Activated CD8-positive, alpha-beta T cell treated with anti-CD3 and anti-CD28 coated beads, Interleukin-2, amount 10 ng/mL, durations not matched to agents 7 days and 5 days (primary cell): ENCODE measurements around the gene SALL3. TPM values are rescaled to one million over a fixed set of nuclear protein-coding genes. Genes with fewer than 3 reads are reported as not detected.

ENCODE experiments used
- ATAC-seq: fragments of 150-1000 bp; cut with Tn5 transposase; one replicate; pipeline ENCODE4 v1.10.0; 2021; ENCODE audit warnings: moderate library complexity
- CTCF ChIA-PET: fragments of 350-600 bp; sonication (Branson Sonifier 250); formaldehyde crosslinking; loops from one replicate; lab custom pipeline; 2021; ENCODE audit warnings: antibody characterized with exemption; lab: Charles Lee
- POLR2A ChIA-PET: fragments of 350-600 bp; sonication (Branson Sonifier 250); formaldehyde crosslinking; loops from one replicate; lab custom pipeline; 2021; ENCODE audit warnings: antibody characterized with exemption; lab: Charles Lee
- DNase-seq: peaks from one replicate; pipeline ENCODE4 v3.0.0-alpha.2; 2020
- H3K27ac Mint-ChIP-seq: one replicate; pipeline ENCODE4 v1.8.0; 2021; ENCODE audit warnings: mild to moderate bottlenecking, mixed read lengths
- H3K27me3 Mint-ChIP-seq: one replicate; pipeline ENCODE4 v1.8.0; 2021; ENCODE audit warnings: low read depth, mixed read lengths
- H3K36me3 Mint-ChIP-seq: one replicate; pipeline ENCODE4 v1.8.0; 2021; ENCODE audit warnings: low read depth, mixed read lengths
- H3K4me1 Mint-ChIP-seq: one replicate; pipeline ENCODE4 v1.8.0; 2021; ENCODE audit warnings: low read depth, mixed read lengths
- H3K4me3 Mint-ChIP-seq: one replicate; pipeline ENCODE4 v1.8.0; 2021; ENCODE audit warnings: mild to moderate bottlenecking, mixed read lengths
- H3K9me3 Mint-ChIP-seq: one replicate; pipeline ENCODE4 v1.8.0; 2022; ENCODE audit warnings: mixed read lengths; ENCODE audit not compliant: insufficient read depth
- total RNA-seq, 2 experiments: library from RNA; stranded (reverse); gene quantifications; one replicate each; pipeline ENCODE4 v1.2.3, GENCODE V29; 2021

Gene SALL3
- total RNA-seq, 2 experiments from 2014 or later, result not detected

GRCh38 chr18:78998371-78999071 lies 18.9 kb downstream of the SALL3 start:
- ChIA-PET CTCF (no interaction called here), POLR2A (no interaction called here)
- peaks cover 5% of the 10 kb centered on the region for H3K27me3 Mint-ChIP-seq
- no peak overlapping the region for H3K4me3 Mint-ChIP-seq
- H3K27ac Mint-ChIP-seq, result no peak overlapping the region
- H3K9me3 Mint-ChIP-seq, result no peaks in the 10 kb centered on the region
- no peaks in the 10 kb centered on the region for H3K4me1 Mint-ChIP-seq
- no peaks in the 10 kb centered on the region for H3K36me3 Mint-ChIP-seq
- no peak for ATAC-seq
- no peak for DNase-seq

- ATAC-seq (no peak), DNase-seq (no peak)
- no peaks in the 10 kb centered on the region for H3K36me3 Mint-ChIP-seq
- no peak overlapping the region for H3K4me3 Mint-ChIP-seq
- peaks cover 5% of the 10 kb centered on the region for H3K27me3 Mint-ChIP-seq
- no peaks in the 10 kb centered on the region for H3K9me3 Mint-ChIP-seq
- H3K27ac Mint-ChIP-seq, result no peak overlapping the region
- CTCF ChIA-PET, result no interaction called here
- no peaks in the 10 kb centered on the region for H3K4me1 Mint-ChIP-seq
- POLR2A ChIA-PET, result no interaction called here
These were observed 20.3 kb downstream of the SALL3 start for GRCh38 chr18:78999939-79000338.

- no peak for DNase-seq
- no peaks in the 10 kb centered on the region for H3K36me3 Mint-ChIP-seq
- peaks cover 5% of the 10 kb centered on the region for H3K27me3 Mint-ChIP-seq
- no peak overlapping the region for H3K27ac Mint-ChIP-seq
- no peaks in the 10 kb centered on the region for H3K4me1 Mint-ChIP-seq
- ChIA-PET CTCF (no interaction called here), POLR2A (no interaction called here)
- H3K9me3 Mint-ChIP-seq, result no peaks in the 10 kb centered on the region
- ATAC-seq, result no peak
- H3K4me3 Mint-ChIP-seq, result no peak overlapping the region
These were observed 21.4 kb downstream of the SALL3 start for GRCh38 chr18:79000997-79001396.

GRCh38 chr18:79005653-79006052 lies 26.0 kb downstream of the SALL3 start:
- Mint-ChIP-seq H3K36me3 (no peaks in the 10 kb centered on the region), H3K4me1 (no peaks in the 10 kb centered on the region), H3K9me3 (no peaks in the 10 kb centered on the region), H3K27me3 (peaks cover 2% of the 10 kb centered on the region), H3K27ac (no peak overlapping the region), H3K4me3 (no peak overlapping the region)
- ChIA-PET POLR2A (no interaction called here), CTCF (no interaction called here)
- no peak for ATAC-seq
- DNase-seq, result no peak

- no peaks in the 10 kb centered on the region for H3K36me3 Mint-ChIP-seq
- ATAC-seq (no peak), DNase-seq (no peak)
- H3K27ac Mint-ChIP-seq, result no peak overlapping the region
- ChIA-PET POLR2A (no interaction called here), CTCF (no interaction called here)
- H3K4me1 Mint-ChIP-seq, result no peaks in the 10 kb centered on the region
- peaks cover 2% of the 10 kb centered on the region for H3K27me3 Mint-ChIP-seq
- no peak overlapping the region for H3K4me3 Mint-ChIP-seq
- H3K9me3 Mint-ChIP-seq, result no peaks in the 10 kb centered on the region
These were observed 26.6 kb downstream of the SALL3 start for GRCh38 chr18:79006106-79006795.

GRCh38 chr18:79007440-79007839 lies 27.8 kb downstream of the SALL3 start:
- no peaks in the 10 kb centered on the region for H3K36me3 Mint-ChIP-seq
- no peak overlapping the region for H3K27ac Mint-ChIP-seq
- no peaks in the 10 kb centered on the region for H3K9me3 Mint-ChIP-seq
- ChIA-PET POLR2A (no interaction called here), CTCF (no interaction called here)
- H3K4me1 Mint-ChIP-seq, result no peaks in the 10 kb centered on the region
- DNase-seq (no peak), ATAC-seq (no peak)
- peaks cover 3% of the 10 kb centered on the region for H3K27me3 Mint-ChIP-seq
- no peak overlapping the region for H3K4me3 Mint-ChIP-seq

GRCh38 chr18:79008356-79008940 lies 28.8 kb downstream of the SALL3 start:
- no peak for DNase-seq
- no peak for ATAC-seq
- no peak overlapping the region for H3K4me3 Mint-ChIP-seq
- no peak overlapping the region for H3K27ac Mint-ChIP-seq
- H3K9me3 Mint-ChIP-seq, result no peaks in the 10 kb centered on the region
- H3K27me3 Mint-ChIP-seq, result peaks cover 5% of the 10 kb centered on the region
- no peaks in the 10 kb centered on the region for H3K4me1 Mint-ChIP-seq
- CTCF ChIA-PET, result no interaction called here
- POLR2A ChIA-PET, result no interaction called here
- no peaks in the 10 kb centered on the region for H3K36me3 Mint-ChIP-seq

- Mint-ChIP-seq H3K27me3 (peaks cover 8% of the 10 kb centered on the region), H3K27ac (no peak overlapping the region), H3K4me1 (no peaks in the 10 kb centered on the region), H3K4me3 (no peak overlapping the region), H3K36me3 (no peaks in the 10 kb centered on the region), H3K9me3 (no peaks in the 10 kb centered on the region)
- ChIA-PET CTCF (interaction anchor here (0.6 to 0.7 kb wide), 2 partner anchors 112 to 138 kb away, joined by 3 read pairs; no protein-coding TSS in a partner anchor), POLR2A (no interaction called here)
- no peak for DNase-seq
- ATAC-seq, result no peak
These were observed 31.2 kb downstream of the SALL3 start for GRCh38 chr18:79010802-79011201.

- no peak overlapping the region for H3K27ac Mint-ChIP-seq
These were observed 31.8 kb downstream of the SALL3 start for GRCh38 chr18:79011300-79011870.

GRCh38 chr18:79013869-79014268 lies 34.3 kb downstream of the SALL3 start:
- Mint-ChIP-seq H3K4me3 (no peak overlapping the region), H3K27ac (no peak overlapping the region), H3K4me1 (no peaks in the 10 kb centered on the region), H3K36me3 (no peaks in the 10 kb centered on the region), H3K27me3 (peaks cover 8% of the 10 kb centered on the region), H3K9me3 (no peaks in the 10 kb centered on the region)
- no peak for DNase-seq
- ChIA-PET CTCF (no interaction called here), POLR2A (no interaction called here)
- no peak for ATAC-seq

More at GRCh38 chr18:79011300-79011870, 31.8 kb downstream of the SALL3 start:
- ATAC-seq (no peak), DNase-seq (no peak)
- Mint-ChIP-seq H3K36me3 (no peaks in the 10 kb centered on the region), H3K4me1 (no peaks in the 10 kb centered on the region), H3K4me3 (no peak overlapping the region), H3K27me3 (peaks cover 8% of the 10 kb centered on the region), H3K9me3 (no peaks in the 10 kb centered on the region)
- POLR2A ChIA-PET, result no interaction called here
- CTCF ChIA-PET, result no interaction called here

GRCh38 chr18:79018911-79019310 lies 39.3 kb downstream of the SALL3 start:
- ChIA-PET CTCF (no interaction called here), POLR2A (no interaction called here)
- H3K9me3 Mint-ChIP-seq, result no peaks in the 10 kb centered on the region
- no peak overlapping the region for H3K27ac Mint-ChIP-seq
- no peak overlapping the region for H3K4me3 Mint-ChIP-seq
- no peaks in the 10 kb centered on the region for H3K36me3 Mint-ChIP-seq
- no peak for ATAC-seq
- peaks cover 3% of the 10 kb centered on the region for H3K27me3 Mint-ChIP-seq
- no peaks in the 10 kb centered on the region for H3K4me1 Mint-ChIP-seq
- no peak for DNase-seq

GRCh38 chr18:79019881-79020280 lies 40.3 kb downstream of the SALL3 start:
- Mint-ChIP-seq H3K36me3 (no peaks in the 10 kb centered on the region), H3K27ac (no peak overlapping the region), H3K4me1 (no peaks in the 10 kb centered on the region), H3K4me3 (no peak overlapping the region), H3K27me3 (no peaks in the 10 kb centered on the region), H3K9me3 (no peaks in the 10 kb centered on the region)
- ChIA-PET POLR2A (no interaction called here), CTCF (no interaction called here)
- DNase-seq (no peak), ATAC-seq (no peak)
